GM19372 (cell line): ENCODE results near the gene ATP6V0D1.

Experiments
- ATAC-seq: cut with Tn5 transposase; IDR thresholded peaks from one replicate; pipeline ENCODE4 v1.9.1; 2021; ENCODE audit warnings: mild to moderate bottlenecking, low read depth, moderate library complexity; ENCODE audit not compliant: unreplicated experiment

The ATP6V0D1 gene

DNA sequence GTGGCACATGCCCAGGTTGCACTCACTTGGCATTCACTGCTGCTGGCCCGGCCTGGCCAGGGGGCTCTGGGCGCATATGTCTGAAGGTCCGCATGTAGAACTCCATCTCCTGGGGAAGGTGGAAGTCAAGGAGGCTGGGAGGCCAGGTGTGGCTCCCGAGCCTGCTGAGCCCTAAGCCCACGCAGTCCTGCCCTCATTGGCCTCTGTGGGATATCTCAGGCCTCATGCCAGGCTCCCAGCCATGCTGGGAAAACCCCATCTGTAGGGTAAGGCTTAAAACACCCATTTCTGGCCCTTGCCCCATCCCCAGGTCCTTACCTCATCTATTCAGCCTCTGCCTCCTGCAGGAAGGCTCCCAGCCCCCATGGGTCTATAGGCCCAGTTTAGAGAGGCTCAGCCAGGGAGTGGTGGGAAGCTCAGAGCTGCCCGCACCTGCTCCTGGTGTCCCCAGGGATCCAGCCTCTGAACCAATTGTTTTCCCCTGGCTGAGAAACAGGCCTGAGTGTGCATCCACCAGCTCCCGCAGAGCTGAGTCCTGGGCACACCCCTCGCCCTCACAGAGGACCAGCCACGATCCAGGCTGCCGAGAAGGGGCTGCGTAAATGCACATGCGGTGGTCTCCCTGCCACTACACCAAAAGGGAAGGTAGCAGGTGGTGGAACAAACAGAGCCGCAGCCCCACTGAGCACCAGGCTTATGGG lies 85.3 kb downstream of the ATP6V0D1 start:
- ATAC-seq = no peak

DNA sequence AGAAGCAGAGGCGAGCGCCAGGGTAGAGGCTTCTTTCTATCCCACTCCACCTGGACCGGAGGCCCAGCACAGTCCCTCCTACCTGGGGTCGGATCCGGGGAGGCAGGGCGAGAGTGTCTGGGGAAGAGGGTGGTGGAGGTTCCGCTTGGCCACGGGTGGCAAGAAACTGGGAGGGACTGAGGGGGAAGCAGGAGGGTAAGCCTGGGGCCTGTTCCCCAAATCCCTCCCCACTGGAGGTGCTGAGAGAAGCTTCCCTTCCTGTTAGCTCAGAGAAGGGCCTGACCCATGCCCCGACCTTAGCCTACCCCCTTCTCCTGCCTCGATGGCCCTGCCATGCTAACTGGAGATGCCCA lies 85.9 kb downstream of the ATP6V0D1 start:
- ATAC-seq = no peak

DNA sequence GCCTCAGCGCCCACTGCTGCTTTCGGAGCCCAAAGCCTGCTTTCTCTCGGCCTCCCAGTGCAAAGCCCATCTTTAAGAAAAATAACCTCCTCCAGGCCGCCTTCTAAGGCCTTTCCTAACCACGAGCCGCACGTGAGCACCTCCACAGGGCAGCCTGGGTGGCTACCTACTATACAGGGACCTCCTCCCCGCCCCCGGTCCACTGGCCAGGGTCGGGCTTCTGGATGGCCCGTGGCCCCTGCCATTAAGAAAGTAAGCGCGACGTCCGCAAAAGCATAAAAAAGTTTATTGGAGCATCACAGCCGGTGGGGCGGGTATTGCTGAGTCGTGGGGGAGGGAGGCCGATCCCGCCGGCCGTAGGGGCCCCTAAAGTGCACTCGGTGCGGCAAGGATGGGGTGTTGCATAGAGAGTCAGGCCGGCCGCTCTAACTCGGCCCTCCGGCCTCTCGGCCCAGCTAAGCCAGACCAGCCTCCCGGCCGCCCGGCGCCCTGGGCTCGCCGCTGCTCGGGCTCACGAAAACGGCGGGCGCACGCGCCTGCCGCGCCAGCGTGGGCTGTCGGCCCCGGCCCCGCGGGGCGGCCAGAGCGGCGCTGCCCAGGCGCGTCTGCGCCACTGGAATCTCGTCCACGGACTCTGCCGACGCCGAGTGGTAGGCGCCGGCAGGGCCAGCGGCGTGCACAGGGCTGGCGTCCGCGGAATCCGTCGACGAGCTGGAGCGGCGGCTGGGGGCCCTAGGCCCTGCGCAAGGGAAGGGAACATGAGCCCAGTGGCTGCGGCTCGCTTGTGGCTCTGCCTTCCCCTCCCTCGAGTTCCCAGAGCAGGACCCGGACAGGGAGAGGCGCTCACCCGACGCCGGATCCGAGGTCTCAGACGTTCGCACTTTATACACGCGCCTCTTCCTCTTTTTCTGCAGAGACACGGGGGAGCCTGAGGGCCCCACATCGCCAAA lies 86.5 kb downstream of the ATP6V0D1 start:
- no peak for ATAC-seq

DNA sequence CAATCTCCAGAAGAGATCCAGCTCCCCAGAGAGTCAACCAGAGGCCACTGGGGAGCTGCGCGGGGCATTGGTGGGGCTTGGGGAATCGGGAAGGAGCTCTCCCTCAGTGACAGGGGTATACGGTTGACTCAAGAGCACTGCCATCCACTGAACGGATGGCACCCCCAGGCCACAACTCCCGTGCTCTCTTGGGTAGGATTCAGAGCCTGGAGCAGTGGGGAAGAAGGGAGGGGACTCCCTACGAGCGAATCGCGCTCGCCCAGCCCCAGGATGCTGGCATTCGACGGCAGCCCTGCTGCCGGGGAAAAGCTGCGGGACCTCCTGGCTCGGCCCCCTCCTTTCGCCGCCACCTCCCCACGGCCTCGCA lies 87.2 kb downstream of the ATP6V0D1 start:
- no peak for ATAC-seq

DNA sequence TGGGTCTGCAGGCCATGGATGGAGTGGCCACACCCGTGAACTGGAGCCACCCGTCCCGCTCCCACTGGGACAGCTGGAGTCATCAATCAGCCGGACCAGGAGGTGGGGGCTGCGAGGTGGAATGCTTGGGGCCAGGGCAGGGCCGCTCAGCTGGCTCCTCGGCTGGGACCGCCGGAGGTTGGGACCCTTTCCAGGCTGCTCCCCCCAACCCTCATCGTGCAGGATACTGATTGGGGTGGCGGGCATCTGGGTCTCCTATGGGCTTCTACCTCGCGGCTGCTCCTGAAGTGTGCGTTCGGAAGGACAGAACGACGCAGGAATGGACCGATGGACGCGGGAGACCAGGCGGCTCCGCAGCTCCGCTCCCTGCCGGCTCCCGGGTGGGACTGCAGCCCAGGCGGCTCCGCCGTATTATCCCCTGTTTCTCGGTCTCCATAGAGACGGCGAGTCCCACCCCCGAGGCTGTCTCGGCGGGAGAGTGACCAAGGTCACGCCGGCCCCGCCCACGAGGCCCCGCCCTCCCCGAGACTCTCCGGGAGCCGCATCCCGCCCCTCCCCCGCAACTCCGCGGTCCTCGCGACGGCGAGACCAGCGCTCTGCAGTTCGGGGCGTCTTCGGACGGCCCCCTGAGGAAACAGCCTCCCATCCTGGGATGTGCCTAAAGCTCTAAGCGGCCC lies 87.7 kb downstream of the ATP6V0D1 start, which contains the start of gene TPPP3:
TPPP3 (minus strand) TSS at position 388 of the 677 bp plus-strand sequence. CDS start 2,387 bp downstream, outside the sequence.
- no peak for ATAC-seq

DNA sequence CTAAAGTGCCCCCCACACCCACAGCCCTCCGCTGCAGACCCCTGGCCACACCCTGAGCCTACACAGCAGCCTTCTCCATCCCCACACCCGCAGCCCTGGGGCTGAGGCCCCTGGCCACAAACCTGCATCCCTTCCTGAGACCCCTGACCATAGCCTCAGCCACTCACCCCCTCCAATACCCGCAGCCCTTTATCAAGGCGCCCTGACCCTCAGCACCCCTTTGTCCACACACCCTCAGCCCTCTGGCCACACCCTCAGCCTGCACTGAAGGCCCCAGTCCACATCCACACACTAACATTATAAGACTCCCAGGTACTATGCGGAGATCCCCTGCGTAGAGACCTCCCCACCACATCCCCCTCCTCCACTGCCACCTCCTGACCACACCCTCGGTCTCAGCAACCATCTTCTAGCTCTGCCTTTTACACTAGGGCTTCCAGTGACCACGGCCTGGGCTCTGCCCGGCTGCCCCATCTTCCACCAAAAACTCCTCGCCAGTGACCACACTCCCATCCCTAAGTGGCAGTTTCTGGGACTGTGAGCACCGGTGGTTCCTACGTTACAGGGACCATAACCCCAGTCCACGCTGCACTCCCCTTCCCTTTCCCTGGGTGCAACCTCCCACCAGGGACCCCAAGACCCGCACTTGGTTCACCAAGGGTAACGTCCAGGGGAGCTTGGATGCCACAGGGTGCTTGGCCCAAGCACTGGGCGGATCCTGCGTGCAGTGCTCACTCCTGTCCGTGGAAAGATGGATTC lies 88.5 kb downstream of the ATP6V0D1 start:
- ATAC-seq = no peak

DNA sequence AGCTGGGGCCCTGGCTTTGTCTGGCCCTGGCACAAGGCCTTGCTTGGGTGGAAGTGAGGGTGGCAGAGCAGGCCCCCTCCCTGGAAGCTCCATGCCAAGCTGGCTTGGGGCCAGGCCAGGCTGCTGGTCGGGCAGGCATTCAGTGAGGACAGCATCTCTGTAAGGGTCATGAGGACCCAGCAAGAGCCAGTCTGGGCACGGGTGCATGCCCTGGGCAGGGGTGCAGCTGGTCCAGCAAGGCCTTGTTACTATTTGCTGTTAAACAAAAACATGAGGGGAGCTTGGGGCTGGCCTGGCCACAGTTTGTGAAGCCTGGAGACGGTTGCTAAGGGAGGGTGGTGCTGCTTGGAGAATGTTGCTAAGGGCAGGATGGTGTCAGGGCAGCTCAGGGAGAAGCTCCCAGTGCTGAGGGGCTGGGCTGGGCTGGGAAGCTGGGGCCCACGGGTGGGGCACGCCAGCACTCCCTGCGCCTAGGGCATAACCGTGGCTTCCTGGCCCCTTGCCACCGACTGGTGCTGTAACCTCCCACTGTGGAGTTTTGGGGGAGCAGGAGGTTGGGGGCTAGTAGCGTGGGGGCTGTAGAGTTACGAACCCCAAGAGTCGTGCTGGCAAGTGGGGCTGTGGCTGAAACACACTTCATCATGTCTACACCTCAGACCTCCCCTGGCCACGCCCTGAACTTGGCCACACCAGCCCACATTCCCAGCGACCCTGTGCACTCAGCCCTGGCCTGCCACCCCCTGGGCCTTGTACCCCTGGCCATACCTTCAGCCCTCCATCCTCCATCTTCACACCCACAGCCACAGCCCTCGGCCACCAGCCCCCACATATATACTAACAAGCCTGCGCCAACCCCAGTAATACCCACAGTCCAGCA lies 89.3 kb downstream of the ATP6V0D1 start:
- ATAC-seq = no peak

DNA sequence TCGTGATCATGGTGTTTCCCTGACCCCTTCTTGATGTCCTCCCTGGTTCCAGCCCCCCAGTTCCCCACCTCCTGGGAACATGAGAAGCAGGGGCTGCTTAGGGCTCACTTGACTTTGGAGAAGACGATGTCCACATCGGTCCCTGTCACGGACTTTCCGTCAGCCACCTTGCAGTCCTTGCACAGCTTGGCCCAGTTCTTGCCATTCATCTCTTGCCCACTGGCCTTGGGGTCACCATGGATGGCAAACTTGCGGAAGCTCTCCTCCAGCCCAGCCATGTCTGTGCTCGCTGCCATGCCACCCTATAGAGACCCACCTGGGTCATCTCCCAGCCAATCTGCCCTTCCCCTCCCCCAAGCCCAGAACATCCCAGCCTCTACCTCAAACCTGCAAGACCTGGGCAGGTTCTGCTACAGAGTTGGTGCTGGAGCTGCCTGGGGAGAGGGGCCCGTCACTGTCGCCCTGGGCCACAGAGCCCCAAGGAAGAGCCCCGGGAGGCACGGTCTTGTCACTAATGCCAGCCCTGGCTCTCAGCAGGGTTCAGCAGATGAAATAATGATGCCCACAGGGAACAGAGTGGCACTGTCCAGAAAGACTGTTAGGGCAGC lies 90.0 kb downstream of the ATP6V0D1 start:
- ATAC-seq = no peak

DNA sequence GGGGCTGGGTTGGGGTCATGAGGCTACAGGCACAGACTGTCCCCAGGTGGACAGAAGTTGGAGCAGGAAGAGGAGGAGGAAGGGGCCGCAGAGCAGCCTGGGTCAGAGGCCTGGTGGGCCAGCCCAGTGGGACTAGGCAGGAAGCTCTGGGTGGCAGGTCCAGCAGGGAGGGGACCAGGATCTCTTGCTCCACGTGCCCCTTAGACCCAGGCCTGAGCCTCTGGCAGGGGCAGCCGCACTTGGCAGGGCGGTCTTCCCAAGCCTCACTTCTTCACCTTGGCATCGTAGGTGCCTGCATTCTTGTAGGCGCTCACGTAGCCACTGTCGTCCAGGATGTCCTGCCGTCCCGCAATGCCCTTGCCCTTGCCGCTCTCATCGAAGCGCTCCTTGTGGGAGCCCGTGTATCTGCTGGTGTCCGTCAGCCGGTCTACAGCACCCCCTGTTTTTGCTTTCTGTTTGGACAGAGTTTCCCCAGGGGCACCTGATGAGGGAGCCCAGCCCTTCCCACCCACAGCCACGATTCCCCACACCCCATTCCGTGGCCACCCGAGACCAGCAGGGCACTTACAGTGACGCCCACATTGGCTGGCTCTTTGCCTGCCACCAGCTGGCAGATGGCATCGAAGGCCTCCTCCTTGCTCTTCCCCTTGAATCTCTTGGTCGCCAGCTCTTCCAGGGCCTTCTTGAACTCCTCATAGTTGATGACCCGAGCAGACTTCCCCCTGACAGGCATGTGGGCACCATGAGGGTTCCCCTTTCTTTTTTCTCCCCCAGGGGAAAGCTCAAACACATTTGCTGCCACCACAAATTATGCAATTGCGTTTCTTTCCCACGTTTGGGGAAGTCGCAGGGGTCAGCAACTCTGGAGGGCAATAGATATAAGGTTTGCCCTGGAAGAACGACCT lies 90.8 kb downstream of the ATP6V0D1 start:
- no peak for ATAC-seq

DNA sequence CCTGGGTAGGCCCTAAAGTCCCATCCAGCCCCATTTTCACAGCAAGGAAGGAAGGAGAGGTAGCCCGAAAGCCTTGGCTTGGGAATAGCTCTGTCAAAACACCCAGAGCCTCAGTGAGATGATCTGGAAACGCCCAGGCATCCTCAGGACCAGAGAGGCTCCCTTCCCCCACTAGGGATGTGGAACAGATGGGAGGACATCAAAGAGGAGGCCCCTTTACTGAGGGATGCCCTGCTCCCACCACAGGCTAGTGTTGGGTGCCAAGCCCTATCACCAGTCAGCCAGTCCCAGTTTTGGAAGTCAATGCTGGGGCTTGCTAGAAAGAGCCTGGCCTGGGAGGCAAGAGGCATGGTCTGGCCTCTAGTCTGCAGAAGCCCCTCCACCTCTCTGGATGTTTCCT lies 92.4 kb downstream of the ATP6V0D1 start:
- no peak for ATAC-seq

DNA sequence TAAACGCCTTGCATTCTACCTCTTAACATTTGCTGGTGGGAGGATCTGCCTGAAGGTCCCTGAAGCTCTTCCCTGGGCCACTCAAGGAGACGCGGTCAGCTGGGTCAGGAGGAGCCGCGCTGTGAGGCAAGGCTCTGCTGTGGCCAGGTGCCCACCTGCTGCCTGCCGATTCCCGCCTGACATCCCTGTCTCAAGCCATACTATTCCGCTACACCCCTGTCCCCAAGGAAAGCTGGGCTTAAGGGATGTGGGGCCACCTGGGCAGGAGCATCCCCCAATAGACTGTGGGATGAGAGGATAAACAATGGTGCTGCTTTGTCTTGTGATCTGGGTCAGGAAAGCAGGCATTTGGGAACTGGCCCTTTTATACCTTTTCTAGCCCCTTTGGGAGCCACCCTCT lies 92.8 kb downstream of the ATP6V0D1 start:
- no peak for ATAC-seq
